Neural progenitor cell (in vitro differentiated cells): Measurements from ENCODE around the gene GIPC2. TPM values are rescaled to one million over a fixed set of nuclear protein-coding genes. Genes with fewer than 3 reads are reported as not detected.

Experiments
- DNase-seq: peaks from one replicate; pipeline ENCODE4 v3.0.0-alpha.2; 2016; ENCODE audit warnings: low spot score
- H2AFZ ChIP-seq: fragments of 200-600 bp; sonication (generic); replicated peaks from 2 replicates; pipeline ENCODE4 v1.6.1; 2016; ENCODE audit warnings: antibody characterized with exemption
- H3F3A ChIP-seq: fragments of 200-600 bp; sonication (generic); 2 replicates; pipeline ENCODE4 v1.6.1; 2016; ENCODE audit warnings: antibody characterized with exemption, low read depth
- H3K27ac ChIP-seq: fragments of 200-600 bp; sonication (generic); 2 replicates; pipeline ENCODE4 v1.5.1; 2016; ENCODE audit warnings: mild to moderate bottlenecking
- H3K27me3 ChIP-seq: fragments of 200-600 bp; sonication (generic); 2 replicates; pipeline ENCODE4 v1.6.1; 2016; ENCODE audit warnings: mild to moderate bottlenecking, moderate library complexity
- H3K36me3 ChIP-seq: fragments of 200-600 bp; sonication (generic); 2 replicates; pipeline ENCODE4 v1.5.1; 2016
- H3K4me1 ChIP-seq: fragments of 200-600 bp; sonication (generic); 2 replicates; pipeline ENCODE4 v1.6.1; 2016; ENCODE audit warnings: mixed run types
- H3K4me2 ChIP-seq: fragments of 200-600 bp; sonication (generic); 2 replicates; pipeline ENCODE4 v1.6.1; 2016
- H3K4me3 ChIP-seq: fragments of 200-600 bp; sonication (generic); 2 replicates; pipeline ENCODE4 v1.5.1; 2016
- H3K79me2 ChIP-seq: fragments of 200-600 bp; sonication (generic); 2 replicates; pipeline ENCODE4 v1.6.1; 2016; ENCODE audit warnings: low read depth
- H3K9ac ChIP-seq: fragments of 200-600 bp; sonication (generic); 2 replicates; pipeline ENCODE4 v1.6.1; 2016
- H3K9me3 ChIP-seq: fragments of 200-600 bp; sonication (generic); 2 replicates; pipeline ENCODE4 v1.5.1; 2016; ENCODE audit warnings: low read depth
- H4K20me1 ChIP-seq: fragments of 200-600 bp; sonication (generic); 2 replicates; pipeline ENCODE4 v1.6.1; 2016; ENCODE audit warnings: low read depth
- H3K27ac Mint-ChIP-seq: 3 replicates; pipeline ENCODE4 v1.8.0; 2021; ENCODE audit warnings: mixed read lengths
- H3K27me3 Mint-ChIP-seq: 2 replicates; pipeline ENCODE4 v1.8.0; 2022; ENCODE audit warnings: low read depth, mild to moderate bottlenecking, inconsistent platforms, moderate library complexity, mixed read lengths; ENCODE audit not compliant: insufficient read depth
- H3K36me3 Mint-ChIP-seq: 3 replicates; pipeline ENCODE4 v1.8.0; 2021; ENCODE audit warnings: mixed read lengths
- H3K4me1 Mint-ChIP-seq: 3 replicates; pipeline ENCODE4 v1.8.0; 2021; ENCODE audit warnings: mixed read lengths
- H3K4me3 Mint-ChIP-seq: 3 replicates; pipeline ENCODE4 v1.8.0; 2021; ENCODE audit warnings: mild to moderate bottlenecking, moderate library complexity, mixed read lengths
- H3K9me3 Mint-ChIP-seq: 3 replicates; pipeline ENCODE4 v1.8.0; 2020; ENCODE audit warnings: mixed read lengths
- EZH2 ChIP-seq: fragments of 200-600 bp; sonication (generic); IDR thresholded peaks from 2 replicates; pipeline ENCODE4 v1.6.1; 2017; ENCODE audit warnings: antibody characterized with exemption, mild to moderate bottlenecking, moderate library complexity
- EZH2phosphoT487 ChIP-seq: fragments of 200-600 bp; sonication (generic); IDR thresholded peaks from 2 replicates; pipeline ENCODE4 v1.6.1; 2017; ENCODE audit warnings: antibody characterized with exemption
- total RNA-seq: library from RNA; depleted of rRNA; stranded (reverse); fragments of >200 nt; gene quantifications from 2 replicates; pipeline ENCODE4 v1.2.3, GENCODE V29; 2015; ENCODE audit warnings: low replicate concordance
- TF ChIP-seq, protein P1 (sequence below): fragments of 200-600 bp; sonication (generic); IDR thresholded peaks from 2 replicates; pipeline ENCODE4 v1.5.1; 2017; ENCODE audit warnings: antibody characterized with exemption, mild to moderate bottlenecking

GIPC2 gene
- total RNA-seq, 1 donor from 2014 or later = not detected

GRCh38 chr1:78145105-78145580, 99.4 kb downstream of the GIPC2 start:
- H3K79me2 ChIP-seq = no peaks in the 10 kb centered on the region
- no peak overlapping the region for H2AFZ ChIP-seq
- H3K27me3 Mint-ChIP-seq = no peaks in the 10 kb centered on the region
- H3K27ac ChIP-seq = no peak overlapping the region
- TF ChIP-seq EZH2phosphoT487 = no peak
- TF ChIP-seq, protein P1, sequence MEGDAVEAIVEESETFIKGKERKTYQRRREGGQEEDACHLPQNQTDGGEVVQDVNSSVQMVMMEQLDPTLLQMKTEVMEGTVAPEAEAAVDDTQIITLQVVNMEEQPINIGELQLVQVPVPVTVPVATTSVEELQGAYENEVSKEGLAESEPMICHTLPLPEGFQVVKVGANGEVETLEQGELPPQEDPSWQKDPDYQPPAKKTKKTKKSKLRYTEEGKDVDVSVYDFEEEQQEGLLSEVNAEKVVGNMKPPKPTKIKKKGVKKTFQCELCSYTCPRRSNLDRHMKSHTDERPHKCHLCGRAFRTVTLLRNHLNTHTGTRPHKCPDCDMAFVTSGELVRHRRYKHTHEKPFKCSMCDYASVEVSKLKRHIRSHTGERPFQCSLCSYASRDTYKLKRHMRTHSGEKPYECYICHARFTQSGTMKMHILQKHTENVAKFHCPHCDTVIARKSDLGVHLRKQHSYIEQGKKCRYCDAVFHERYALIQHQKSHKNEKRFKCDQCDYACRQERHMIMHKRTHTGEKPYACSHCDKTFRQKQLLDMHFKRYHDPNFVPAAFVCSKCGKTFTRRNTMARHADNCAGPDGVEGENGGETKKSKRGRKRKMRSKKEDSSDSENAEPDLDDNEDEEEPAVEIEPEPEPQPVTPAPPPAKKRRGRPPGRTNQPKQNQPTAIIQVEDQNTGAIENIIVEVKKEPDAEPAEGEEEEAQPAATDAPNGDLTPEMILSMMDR = peak; percentile 92
- TF ChIP-seq EZH2 = no peak
- no peaks in the 10 kb centered on the region for H3K9me3 ChIP-seq
- H3K4me3 ChIP-seq = no peak overlapping the region
- no peaks in the 10 kb centered on the region for H3F3A ChIP-seq
- no peaks in the 10 kb centered on the region for H3K27me3 ChIP-seq
- H3K9me3 Mint-ChIP-seq = peaks cover 6% of the 10 kb centered on the region
- H3K36me3 ChIP-seq = no peaks in the 10 kb centered on the region
- H3K4me1 ChIP-seq = peaks cover 3% of the 10 kb centered on the region
- H3K4me2 ChIP-seq = no peak overlapping the region
- H3K27ac Mint-ChIP-seq = no peak overlapping the region
- peaks cover 2% of the 10 kb centered on the region for H3K4me1 Mint-ChIP-seq
- no peaks in the 10 kb centered on the region for H4K20me1 ChIP-seq
- H3K36me3 Mint-ChIP-seq = no peaks in the 10 kb centered on the region
- no peak overlapping the region for H3K4me3 Mint-ChIP-seq
- H3K9ac ChIP-seq = no peak overlapping the region
- peak; percentile 79 for DNase-seq

- H2AFZ ChIP-seq = no peak overlapping the region
- H3K4me2 ChIP-seq = no peak overlapping the region
- Mint-ChIP-seq H3K9me3 (peaks cover 6% of the 10 kb centered on the region), H3K27ac (no peak overlapping the region), H3K4me1 (peaks cover 2% of the 10 kb centered on the region), H3K4me3 (no peak overlapping the region), H3K36me3 (no peaks in the 10 kb centered on the region), H3K27me3 (no peaks in the 10 kb centered on the region)
- no peak overlapping the region for H3K4me3 ChIP-seq
- TF ChIP-seq EZH2phosphoT487 (no peak), EZH2 (no peak)
- TF ChIP-seq, protein P1 = no peak
- peaks cover 3% of the 10 kb centered on the region for H3K4me1 ChIP-seq
- no peaks in the 10 kb centered on the region for H4K20me1 ChIP-seq
- no peaks in the 10 kb centered on the region for H3K27me3 ChIP-seq
- no peaks in the 10 kb centered on the region for H3K9me3 ChIP-seq
- DNase-seq = no peak
- no peak overlapping the region for H3K9ac ChIP-seq
- no peak overlapping the region for H3K27ac ChIP-seq
- no peaks in the 10 kb centered on the region for H3F3A ChIP-seq
- H3K36me3 ChIP-seq = no peaks in the 10 kb centered on the region
- H3K79me2 ChIP-seq = no peaks in the 10 kb centered on the region
These were observed 100.5 kb downstream of the GIPC2 start for GRCh38 chr1:78146205-78146771.

GRCh38 chr1:78147031-78147430, 101.3 kb downstream of the GIPC2 start:
- peaks cover 1% of the 10 kb centered on the region for H3K4me1 Mint-ChIP-seq
- H3K9me3 ChIP-seq = no peaks in the 10 kb centered on the region
- H3K4me3 ChIP-seq = no peak overlapping the region
- H3K27ac Mint-ChIP-seq = no peak overlapping the region
- no peak overlapping the region for H2AFZ ChIP-seq
- no peak for DNase-seq
- H3K36me3 Mint-ChIP-seq = no peaks in the 10 kb centered on the region
- no peak overlapping the region for H3K27ac ChIP-seq
- no peaks in the 10 kb centered on the region for H3K36me3 ChIP-seq
- H3K4me1 ChIP-seq = peaks cover 3% of the 10 kb centered on the region
- no peak overlapping the region for H3K9ac ChIP-seq
- H3K79me2 ChIP-seq = no peaks in the 10 kb centered on the region
- H3K4me2 ChIP-seq = no peak overlapping the region
- H3K4me3 Mint-ChIP-seq = no peak overlapping the region
- H3F3A ChIP-seq = no peaks in the 10 kb centered on the region
- H3K9me3 Mint-ChIP-seq = peaks cover 6% of the 10 kb centered on the region
- no peaks in the 10 kb centered on the region for H3K27me3 Mint-ChIP-seq
- no peaks in the 10 kb centered on the region for H4K20me1 ChIP-seq
- TF ChIP-seq, protein P1 = no peak
- TF ChIP-seq EZH2 (no peak), EZH2phosphoT487 (no peak)
- no peaks in the 10 kb centered on the region for H3K27me3 ChIP-seq
